Osteoblast (primary cell): ENCODE measurements around the gene GALNT9. TPM values are rescaled to one million over a fixed set of nuclear protein-coding genes. Genes with fewer than 3 reads are reported as not detected.
A peak's percentile ranks its signal among the peaks of the same experiment; 100 is the strongest.

Experiments
- DNase-seq: peaks from one replicate; pipeline ENCODE4 v3.0.0; 2011; ENCODE audit warnings: low spot score, mixed read lengths; ENCODE audit not compliant: insufficient read length; ENCODE audit errors: missing footprints
- H2AFZ ChIP-seq: 2 replicates; pipeline ENCODE4 v1.6.0; 2011; ENCODE audit warnings: mild to moderate bottlenecking, low read length
- H3K27ac ChIP-seq: 2 replicates; pipeline ENCODE4 v1.5.1; 2011; ENCODE audit warnings: mild to moderate bottlenecking, low read depth, low read length, moderate library complexity
- H3K27me3 ChIP-seq: 2 replicates; pipeline ENCODE4 v1.6.0; 2012; ENCODE audit warnings: mild to moderate bottlenecking, control low read depth, inconsistent platforms, low read length, moderate library complexity; ENCODE audit not compliant: insufficient read depth
- H3K36me3 ChIP-seq: 2 replicates; pipeline ENCODE4 v1.5.1; 2011; ENCODE audit warnings: mild to moderate bottlenecking, low read length, control low read depth, moderate library complexity; ENCODE audit not compliant: insufficient read depth
- H3K4me1 ChIP-seq: 2 replicates; pipeline ENCODE4 v1.5.1; 2011; ENCODE audit warnings: mild to moderate bottlenecking, low read length, control low read depth, moderate library complexity; ENCODE audit not compliant: insufficient read depth
- H3K4me2 ChIP-seq: 2 replicates; pipeline ENCODE4 v1.6.0; 2011; ENCODE audit warnings: mild to moderate bottlenecking, low read length; ENCODE audit not compliant: insufficient read depth
- H3K4me3 ChIP-seq: fragments of 200-600 bp; sonication (generic); 3 replicates; pipeline ENCODE4 v1.5.1; 2012; ENCODE audit warnings: mild to moderate bottlenecking, low read length, inconsistent platforms; ENCODE audit not compliant: insufficient read depth
- H3K79me2 ChIP-seq: 2 replicates; pipeline ENCODE4 v1.6.0; 2012; ENCODE audit warnings: mild to moderate bottlenecking, low read length, control low read depth, inconsistent platforms; ENCODE audit not compliant: insufficient read depth
- H3K9me3 ChIP-seq: 2 replicates; pipeline ENCODE4 v1.5.1; 2011; ENCODE audit warnings: low read depth, low read length, control low read depth
- H4K20me1 ChIP-seq: 2 replicates; pipeline ENCODE4 v1.6.0; 2012; ENCODE audit warnings: mild to moderate bottlenecking, low read length, control low read depth; ENCODE audit not compliant: insufficient read depth
- CTCF ChIP-seq: IDR thresholded peaks from 2 replicates; pipeline ENCODE4 v1.5.1; 2011; ENCODE audit warnings: mild to moderate bottlenecking, low read depth, low read length, moderate library complexity; ENCODE audit errors: extremely low read depth
- total RNA-seq: library from RNA; depleted of rRNA; stranded (reverse); fragments of >200 nt; gene quantifications from 2 replicates; pipeline ENCODE4 v1.2.3, GENCODE V29; 2012

Gene GALNT9
- total RNA-seq, 1 donor = 0.36 TPM

GRCh38 chr12:132375747-132376463 is 46.5 kb upstream of the GALNT9 start:
- no peaks in the 10 kb centered on the region for H3K36me3 ChIP-seq
- no peak overlapping the region for H3K4me2 ChIP-seq
- H3K79me2 ChIP-seq = no peaks in the 10 kb centered on the region
- H3K4me3 ChIP-seq = no peak overlapping the region
- H3K27me3 ChIP-seq = peaks cover 34% of the 10 kb centered on the region
- no peak overlapping the region for H2AFZ ChIP-seq
- H3K27ac ChIP-seq = no peak overlapping the region
- no peak for DNase-seq
- no peaks in the 10 kb centered on the region for H3K4me1 ChIP-seq
- TF ChIP-seq CTCF = no peak
- no peaks in the 10 kb centered on the region for H4K20me1 ChIP-seq
- H3K9me3 ChIP-seq = no peaks in the 10 kb centered on the region

- Histone ChIP-seq H3K9me3 (no peaks in the 10 kb centered on the region), H3K4me1 (no peaks in the 10 kb centered on the region), H3K79me2 (no peaks in the 10 kb centered on the region), H2AFZ (no peak overlapping the region), H4K20me1 (no peaks in the 10 kb centered on the region), H3K36me3 (no peaks in the 10 kb centered on the region), H3K27me3 (peaks cover 26% of the 10 kb centered on the region), H3K27ac (no peak overlapping the region), H3K4me2 (no peak overlapping the region), H3K4me3 (no peak overlapping the region)
- TF ChIP-seq CTCF = no peak
- no peak for DNase-seq
These were observed 45.4 kb upstream of the GALNT9 start for GRCh38 chr12:132374612-132375445.

GRCh38 chr12:132373901-132374611 is 44.7 kb upstream of the GALNT9 start:
- H3K27ac ChIP-seq = no peak overlapping the region
- H3K9me3 ChIP-seq = no peaks in the 10 kb centered on the region
- no peak overlapping the region for H3K4me2 ChIP-seq
- H3K36me3 ChIP-seq = no peaks in the 10 kb centered on the region
- no peaks in the 10 kb centered on the region for H3K4me1 ChIP-seq
- no peaks in the 10 kb centered on the region for H4K20me1 ChIP-seq
- TF ChIP-seq CTCF = peak; percentile 16
- peaks cover 26% of the 10 kb centered on the region for H3K27me3 ChIP-seq
- H3K79me2 ChIP-seq = no peaks in the 10 kb centered on the region
- DNase-seq = no peak
- no peak overlapping the region for H2AFZ ChIP-seq
- H3K4me3 ChIP-seq = no peak overlapping the region
